HPDE6-E6E7 (cell line): ENCODE results near the gene KIAA0319L.
A peak's percentile ranks its signal among the peaks of the same experiment; 100 is the strongest.
"Not testable (repeated sequence)": the region's sequence is repeated elsewhere in the genome, so short reads cannot be mapped to it uniquely, and the experiment has no call there.

Experiments
- DNase-seq: peaks from one replicate; pipeline ENCODE4 v3.0.0; 2011; ENCODE audit warnings: missing footprints; ENCODE audit errors: extremely low spot score

The KIAA0319L gene

GRCh38 chr1:35581621-35582020 lies 24.4 kb upstream of the KIAA0319L start:
- not testable (repeated sequence) for DNase-seq

- DNase-seq = no peak
These were observed 23.8 kb upstream of the KIAA0319L start for GRCh38 chr1:35580949-35581388.

GRCh38 chr1:35577071-35577998 lies 20.1 kb upstream of the KIAA0319L start:
- no peak for DNase-seq

GRCh38 chr1:35576766-35577070 lies 19.5 kb upstream of the KIAA0319L start:
- DNase-seq = not testable (repeated sequence)

- DNase-seq = no peak
These were observed 19.0 kb upstream of the KIAA0319L start for GRCh38 chr1:35576061-35576765.

GRCh38 chr1:35575416-35575958 lies 18.3 kb upstream of the KIAA0319L start:
- DNase-seq = no peak

GRCh38 chr1:35574655-35575415 lies 17.6 kb upstream of the KIAA0319L start:
- DNase-seq = no peak

- DNase-seq = no peak
These were observed 17.0 kb upstream of the KIAA0319L start for GRCh38 chr1:35574125-35574654.

GRCh38 chr1:35573198-35574124 lies 16.3 kb upstream of the KIAA0319L start, which contains the start of gene TFAP2E:
Gene TFAP2E, plus strand, starts transcription at chr1:35573314. Its CDS starts 264 bp downstream, at chr1:35573578.
- peak; percentile 44 for DNase-seq

- DNase-seq = no peak
These were observed 15.1 kb upstream of the KIAA0319L start for GRCh38 chr1:35572296-35572695.

GRCh38 chr1:35571263-35571662 lies 14.1 kb upstream of the KIAA0319L start:
- DNase-seq = no peak

- DNase-seq = no peak
These were observed 13.5 kb upstream of the KIAA0319L start for GRCh38 chr1:35570589-35571137.

- no peak for DNase-seq
These were observed 12.7 kb upstream of the KIAA0319L start for GRCh38 chr1:35569936-35570335.

- DNase-seq = peak; percentile 78
These were observed 11.8 kb upstream of the KIAA0319L start for GRCh38 chr1:35568975-35569395.

GRCh38 chr1:35567947-35568558 lies 10.8 kb upstream of the KIAA0319L start:
- DNase-seq = no peak

- no peak for DNase-seq
These were observed 8.5 kb upstream of the KIAA0319L start for GRCh38 chr1:35565742-35566133.

- DNase-seq = no peak
These were observed 7.9 kb upstream of the KIAA0319L start for GRCh38 chr1:35564884-35565741.

GRCh38 chr1:35564037-35564883 lies 7.1 kb upstream of the KIAA0319L start:
- DNase-seq = peak; percentile 85
